ENCODE results near the gene HMCN2. TPM values are rescaled to one million over a fixed set of nuclear protein-coding genes. Genes with fewer than 3 reads are reported as not detected.

The HMCN2 gene
- total and polyA plus RNA-seq, 2 donors (not counting 3 experiments of a cell fraction or from before 2014, with no cell fraction given), result 0.04 to 0.24 TPM

GRCh38 chr9:130445268-130445983, 179.9 kb downstream of the HMCN2 start:
- Histone ChIP-seq H3K27ac (ENCODE audit: insufficient read depth, low read depth, low read length) (no peak overlapping the region), H3K4me1 (ENCODE audit: control insufficient read depth, extremely low read depth, insufficient read depth, low read length) (peaks cover 7% of the 10 kb centered on the region), H3K9me3 (replicated peaks; ENCODE audit: control insufficient read depth, insufficient read depth, low read length) (no peaks in the 10 kb centered on the region), H3K9ac (replicated peaks; ENCODE audit: extremely low read depth, insufficient read depth, low read length) (no peak overlapping the region), H3K36me3 (ENCODE audit: control insufficient read depth in 2 of 2, extremely low read depth in 1 of 2, insufficient read depth in 2 of 2, low read length in 2 of 2) (no peaks in the 10 kb centered on the region), H3K4me2 (ENCODE audit: insufficient read depth, low read length) (peak overlapping the region; percentile 70), H3K4me3 (replicated peaks in 1 of 3; ENCODE audit: insufficient read depth in 1 of 3, low read depth in 1 of 3, low read length in 3 of 3) (peak overlapping the region; percentile 8 to 47 (median 26)), H4K20me1 (replicated peaks; ENCODE audit: control insufficient read depth, extremely low read depth, insufficient read depth, low read length) (no peaks in the 10 kb centered on the region), H3K79me2 (ENCODE audit: control insufficient read depth, insufficient read depth, low read length) (no peaks in the 10 kb centered on the region), H2AFZ (ENCODE audit: low read depth, low read length) (peak overlapping the region; percentile 27), H3K27me3 (ENCODE audit: control insufficient read depth in 2 of 2, insufficient read depth in 2 of 2, low read length in 2 of 2) (peaks cover 0 to 6% of the 10 kb centered on the region in 2 experiments), H3K9me1 (replicated peaks; ENCODE audit: control insufficient read depth, extremely low read depth, insufficient read depth, low read length) (no peaks in the 10 kb centered on the region)
- POLR2A ChIA-PET, result no interaction called here
- intact Hi-C loops (cut with micrococcal nuclease), result no loop called here
- BruUV-seq (replicated peaks), result no TSS peak
- no peak for DNase-seq (ENCODE audit: low read depth, low spot score)
- dilution Hi-C loops (cut with MboI; ENCODE audit: extremely low pct_ligation_motif_present, low sequenced_read_pairs), result no loop called here
- TF ChIP-seq EZH2 (IDR thresholded peaks at IDR 0.05; ENCODE audit: borderline replicate concordance, low read depth, low read length, severe bottlenecking) (peak; percentile 66), GATA2 (IDR thresholded peaks at IDR 0.05; ENCODE audit: insufficient read depth, insufficient read length, low read depth, low read length) (no peak)
- CTCF ChIA-PET, result no interaction called here
- FAIRE-seq, result peak; percentile 42

- no peaks in the 10 kb centered on the region for H3K79me2 ChIP-seq (ENCODE audit: control insufficient read depth, insufficient read depth, low read length)
- TF ChIP-seq FOS (IDR thresholded peaks at IDR 0.05; ENCODE audit: borderline replicate concordance, insufficient read depth, low read length) (no peak), POLR2A (IDR thresholded peaks at IDR 0.05; ENCODE audit: low read depth, low read length) (no peak), JUN (IDR thresholded peaks at IDR 0.05; ENCODE audit: borderline replicate concordance, insufficient read depth, insufficient read length, low read depth) (no peak), MYC (IDR thresholded peaks at IDR 0.05; ENCODE audit: low read depth, low read length) (no peak)
- TF ChIP-seq, protein P1, sequence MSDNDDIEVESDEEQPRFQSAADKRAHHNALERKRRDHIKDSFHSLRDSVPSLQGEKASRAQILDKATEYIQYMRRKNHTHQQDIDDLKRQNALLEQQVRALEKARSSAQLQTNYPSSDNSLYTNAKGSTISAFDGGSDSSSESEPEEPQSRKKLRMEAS (IDR thresholded peaks at IDR 0.05; ENCODE audit: insufficient read depth, insufficient read length), result no peak
- H3K9me1 ChIP-seq (replicated peaks; ENCODE audit: control insufficient read depth, extremely low read depth, insufficient read depth, low read length), result no peaks in the 10 kb centered on the region
- no peaks in the 10 kb centered on the region for H3K9me3 ChIP-seq (replicated peaks; ENCODE audit: control insufficient read depth, insufficient read depth, low read length)
- CTCF ChIA-PET, result interaction anchor here (1.1 kb wide), 1 partner anchor 19 kb away, joined by 4 read pairs; no protein-coding TSS in a partner anchor
- peaks cover 12% of the 10 kb centered on the region for H3K4me1 ChIP-seq (ENCODE audit: control insufficient read depth, extremely low read depth, insufficient read depth, low read length)
- H2AFZ ChIP-seq (ENCODE audit: low read depth, low read length), result no peak overlapping the region
- H3K4me2 ChIP-seq (ENCODE audit: insufficient read depth, low read length), result no peak overlapping the region
- dilution Hi-C loops (cut with MboI; ENCODE audit: extremely low pct_ligation_motif_present, low sequenced_read_pairs), result no loop called here
- DNase-seq (ENCODE audit: low read depth, low spot score) (no peak), FAIRE-seq (no peak)
- intact Hi-C loops (cut with micrococcal nuclease), result no loop called here
- no peaks in the 10 kb centered on the region for H3K36me3 ChIP-seq (ENCODE audit: control insufficient read depth in 2 of 2, extremely low read depth in 1 of 2, insufficient read depth in 2 of 2, low read length in 2 of 2)
- POLR2A ChIA-PET, result no interaction called here
- H3K4me3 ChIP-seq (replicated peaks in 1 of 3; ENCODE audit: insufficient read depth in 1 of 3, low read depth in 1 of 3, low read length in 3 of 3), result no peak overlapping the region
- H3K27ac ChIP-seq (ENCODE audit: insufficient read depth, low read depth, low read length), result no peak overlapping the region
- BruUV-seq (replicated peaks), result no TSS peak
- no peak overlapping the region for H3K9ac ChIP-seq (replicated peaks; ENCODE audit: extremely low read depth, insufficient read depth, low read length)
- no peaks in the 10 kb centered on the region for H4K20me1 ChIP-seq (replicated peaks; ENCODE audit: control insufficient read depth, extremely low read depth, insufficient read depth, low read length)
- peaks cover 0 to 6% of the 10 kb centered on the region in 2 experiments for H3K27me3 ChIP-seq (ENCODE audit: control insufficient read depth in 2 of 2, insufficient read depth in 2 of 2, low read length in 2 of 2)
Measured at GRCh38 chr9:130446101-130446861, 180.7 kb downstream of the HMCN2 start.
